Inflammatory macrophage treated with lipopolysaccharide for 1 hour (primary cell): ENCODE results near the gene RBM4.

Experiments used
- DNase-seq, 2 donors: peaks; one replicate each; pipeline ENCODE4 v3.0.0-alpha.2; 2020 to 2022

Gene RBM4

GRCh38 chr11:66617155-66617834, 21.2 kb upstream of the RBM4 start:
- DNase-seq, result peak; percentile 84 to 92

- DNase-seq, result peak; percentile 46 to 57
These were observed 19.4 kb upstream of the RBM4 start for GRCh38 chr11:66619080-66619554.

GRCh38 chr11:66624450-66624849, 14.1 kb upstream of the RBM4 start:
- DNase-seq, result no peak

- DNase-seq, result no peak
These were observed 13.3 kb upstream of the RBM4 start for GRCh38 chr11:66625041-66625751.

- DNase-seq, result no peak
These were observed 12.8 kb upstream of the RBM4 start for GRCh38 chr11:66625752-66626149.

- no peak for DNase-seq
These were observed 12.1 kb upstream of the RBM4 start for GRCh38 chr11:66626382-66626781.

GRCh38 chr11:66626926-66627325, 11.6 kb upstream of the RBM4 start:
- DNase-seq, result no peak

- no peak for DNase-seq
These were observed 10.4 kb upstream of the RBM4 start for GRCh38 chr11:66628061-66628603.

- DNase-seq, result no peak
These were observed 9.1 kb upstream of the RBM4 start for GRCh38 chr11:66629356-66629755.

- no peak for DNase-seq
These were observed 6.6 kb upstream of the RBM4 start for GRCh38 chr11:66631883-66632282.

GRCh38 chr11:66632952-66633351, 5.6 kb upstream of the RBM4 start:
- no peak for DNase-seq

- no peak for DNase-seq
These were observed 2.1 kb upstream of the RBM4 start for GRCh38 chr11:66636411-66636810.

- no peak for DNase-seq
These were observed 836 bp upstream of the RBM4 start for GRCh38 chr11:66637557-66638176.

GRCh38 chr11:66639066-66639813, 737 bp downstream of the RBM4 start:
- DNase-seq, result peak; percentile 37 to 44

GRCh38 chr11:66639814-66640340, 1.4 kb downstream of the RBM4 start:
- DNase-seq, result peak in 1 of 2 donors; percentile 37

- DNase-seq, result no peak
These were observed 3.3 kb downstream of the RBM4 start for GRCh38 chr11:66641834-66642233.

GRCh38 chr11:66643745-66644437, 5.4 kb downstream of the RBM4 start:
- no peak for DNase-seq

- no peak for DNase-seq
These were observed 8.3 kb downstream of the RBM4 start for GRCh38 chr11:66646828-66647227.

- no peak for DNase-seq
These were observed 11.4 kb downstream of the RBM4 start for GRCh38 chr11:66649903-66650302.

GRCh38 chr11:66651016-66651415, 12.5 kb downstream of the RBM4 start:
- DNase-seq, result peak; percentile 19 to 78

- no peak for DNase-seq
These were observed 14.1 kb downstream of the RBM4 start for GRCh38 chr11:66652651-66653050.

GRCh38 chr11:66653123-66653522, 14.6 kb downstream of the RBM4 start:
- DNase-seq, result no peak
